GM12874 (cell line): ENCODE results near the gene RGPD4.
"Not testable (repeated sequence)": the region's sequence is repeated elsewhere in the genome, so short reads cannot be mapped to it uniquely, and the experiment has no call there.

Experiments
- CTCF ChIP-seq: IDR thresholded peaks from 2 replicates; pipeline ENCODE4 v1.5.1; 2011; ENCODE audit warnings: low read depth, mild to moderate bottlenecking, control low read depth, low read length, moderate library complexity; ENCODE audit not compliant: insufficient read depth

Gene RGPD4

DNA sequence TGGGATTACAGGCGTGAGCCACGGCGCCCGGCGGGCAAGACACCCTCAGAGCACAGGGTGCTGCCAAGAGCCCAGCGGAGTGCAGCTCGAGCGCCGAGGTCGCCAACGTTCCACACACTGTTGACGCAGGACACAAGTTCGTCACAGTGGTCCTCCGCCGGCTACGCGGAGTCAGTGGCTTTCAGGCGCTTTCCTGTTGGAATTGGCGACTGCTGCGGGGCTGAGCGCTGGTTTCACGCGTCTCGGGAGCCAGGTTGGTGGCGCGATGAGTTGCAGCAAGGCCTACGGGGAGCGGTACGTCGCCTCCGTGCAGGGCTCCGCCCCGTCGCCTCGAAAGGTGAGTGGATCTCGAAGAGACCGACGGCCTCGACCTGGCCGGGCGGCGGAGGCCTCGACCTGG, at the start of gene RGPD4:
TSS of gene RGPD4 (plus strand) at position 144 of the 400 bp plus-strand sequence. CDS start at position 266, 122 bp downstream.
- TF ChIP-seq CTCF = not testable (repeated sequence)

DNA sequence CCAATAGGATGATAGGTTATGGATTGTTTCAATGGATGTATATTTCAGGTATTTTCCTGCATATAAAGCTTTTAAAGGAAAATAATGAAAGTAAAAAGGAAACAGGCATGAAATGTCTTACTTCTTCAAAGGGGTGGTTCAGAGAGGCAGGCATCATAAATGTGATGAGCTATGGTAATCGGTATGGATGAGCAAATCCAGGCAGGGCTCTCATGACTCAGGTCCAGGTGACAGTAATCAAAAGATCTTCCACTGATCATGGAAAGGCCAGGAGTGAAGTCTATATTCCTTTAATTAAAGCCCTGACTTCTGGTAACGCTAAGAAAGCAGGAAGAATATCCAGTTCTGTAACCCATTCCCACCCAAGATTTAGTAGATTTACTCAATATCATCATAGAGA, 48.7 kb upstream of the RGPD4 start:
- no peak for TF ChIP-seq CTCF

- no peak for TF ChIP-seq CTCF
Observed at GRCh38 chr2:107785756-107786155, 40.9 kb upstream of the RGPD4 start.

- no peak for TF ChIP-seq CTCF
Observed at GRCh38 chr2:107790837-107791236, 35.9 kb upstream of the RGPD4 start.

DNA sequence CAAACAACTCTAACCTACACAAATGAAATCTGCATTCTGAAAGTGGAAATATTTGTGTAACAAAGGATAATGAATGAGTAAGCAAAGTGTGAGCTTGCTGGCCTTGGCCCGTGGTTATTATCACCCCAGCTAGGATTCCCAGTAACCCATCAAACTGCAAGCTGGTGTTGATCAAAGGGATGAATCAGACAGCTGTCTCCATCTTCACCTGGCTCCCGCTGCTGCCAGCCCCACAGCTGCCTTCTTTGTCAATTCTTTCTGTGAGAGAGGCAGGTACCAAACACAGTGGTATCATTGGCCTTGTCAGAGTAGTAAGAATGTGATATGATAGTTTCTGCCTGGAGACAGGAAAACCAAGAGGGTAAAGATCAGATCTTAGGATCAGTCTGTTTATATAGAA, 25.2 kb upstream of the RGPD4 start:
- TF ChIP-seq CTCF = no peak

DNA sequence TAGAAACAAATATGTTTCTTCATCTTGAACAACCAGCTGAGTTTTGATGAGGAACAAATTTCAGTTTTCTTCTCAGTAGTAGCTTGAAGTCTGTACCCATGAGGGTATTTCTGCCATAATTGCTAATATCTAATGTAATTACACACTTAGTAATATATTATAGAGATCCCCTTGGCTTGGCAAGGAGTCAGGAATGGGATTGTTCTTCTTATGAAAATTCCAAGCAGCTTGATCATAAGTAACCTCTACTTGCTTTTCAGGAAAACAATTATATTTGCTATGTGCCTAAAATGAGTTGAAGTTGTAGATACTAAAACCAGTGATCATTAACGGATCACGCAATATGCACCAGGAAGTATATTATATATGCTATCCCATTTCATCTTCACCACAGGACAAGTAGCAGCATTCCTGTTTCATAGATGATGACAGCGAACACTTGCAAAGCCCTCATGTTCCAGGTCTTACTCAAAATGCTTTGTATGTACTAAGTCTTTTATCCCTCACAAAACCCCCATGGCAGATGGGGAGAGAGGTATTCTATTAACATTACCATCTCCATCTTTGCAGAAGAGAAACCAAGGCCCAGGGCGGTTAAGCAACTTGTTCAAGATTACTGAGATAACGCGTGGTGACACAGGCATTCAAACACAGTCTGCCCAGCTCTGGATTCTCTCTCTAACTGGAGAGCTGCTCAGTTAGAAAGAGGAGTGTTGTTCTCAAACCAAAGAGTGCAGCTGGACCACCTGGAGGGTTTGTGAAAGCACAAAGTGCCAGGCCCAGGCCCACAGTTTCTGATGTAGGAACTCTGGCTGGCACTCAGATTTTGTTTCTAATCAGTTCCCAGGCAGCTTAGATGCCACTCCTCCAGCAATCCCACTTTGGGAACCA, 21.8 kb upstream of the RGPD4 start:
- no peak for TF ChIP-seq CTCF

DNA sequence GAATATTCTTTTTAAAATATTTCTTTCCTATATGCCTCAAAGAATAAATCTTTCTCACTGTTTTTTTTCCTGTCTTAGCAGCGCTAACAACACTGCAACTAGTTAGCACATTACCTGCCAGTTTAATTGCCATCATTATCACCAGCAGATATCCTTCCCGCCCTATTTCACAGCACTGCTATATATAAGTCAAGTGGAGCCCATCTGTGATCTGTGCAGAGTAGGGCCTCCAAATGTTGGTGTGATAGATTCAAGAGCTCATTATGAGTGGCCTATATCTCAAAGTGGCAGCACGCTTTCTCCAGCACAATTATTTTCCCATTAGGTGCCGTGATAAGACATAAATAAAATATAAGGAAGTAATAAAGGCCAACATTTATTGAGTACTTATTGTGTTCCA, 19.8 kb upstream of the RGPD4 start:
- TF ChIP-seq CTCF = no peak
